ENCODE measurements around the gene RAB39B.

DNA sequence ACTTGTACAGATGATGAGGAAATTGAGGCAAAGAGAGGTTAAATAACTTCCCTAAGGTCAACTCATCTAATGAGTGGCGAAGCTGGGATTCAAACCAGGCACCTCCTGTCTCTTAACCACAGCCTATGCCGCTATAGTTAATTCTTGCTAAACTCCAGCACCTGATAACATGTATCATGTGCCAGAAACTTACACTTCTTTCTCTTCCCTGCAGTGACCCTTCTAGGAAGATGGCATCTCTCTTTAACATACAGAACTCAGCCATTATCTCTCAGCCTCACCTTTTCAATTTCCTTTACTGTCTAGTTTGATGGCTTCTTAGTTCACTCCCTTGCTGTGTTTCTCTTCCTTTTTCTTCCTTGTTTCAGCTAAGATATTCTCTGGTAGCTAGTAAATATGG, 45.5 kb downstream of the RAB39B start:
- TF ChIP-seq, protein P1, sequence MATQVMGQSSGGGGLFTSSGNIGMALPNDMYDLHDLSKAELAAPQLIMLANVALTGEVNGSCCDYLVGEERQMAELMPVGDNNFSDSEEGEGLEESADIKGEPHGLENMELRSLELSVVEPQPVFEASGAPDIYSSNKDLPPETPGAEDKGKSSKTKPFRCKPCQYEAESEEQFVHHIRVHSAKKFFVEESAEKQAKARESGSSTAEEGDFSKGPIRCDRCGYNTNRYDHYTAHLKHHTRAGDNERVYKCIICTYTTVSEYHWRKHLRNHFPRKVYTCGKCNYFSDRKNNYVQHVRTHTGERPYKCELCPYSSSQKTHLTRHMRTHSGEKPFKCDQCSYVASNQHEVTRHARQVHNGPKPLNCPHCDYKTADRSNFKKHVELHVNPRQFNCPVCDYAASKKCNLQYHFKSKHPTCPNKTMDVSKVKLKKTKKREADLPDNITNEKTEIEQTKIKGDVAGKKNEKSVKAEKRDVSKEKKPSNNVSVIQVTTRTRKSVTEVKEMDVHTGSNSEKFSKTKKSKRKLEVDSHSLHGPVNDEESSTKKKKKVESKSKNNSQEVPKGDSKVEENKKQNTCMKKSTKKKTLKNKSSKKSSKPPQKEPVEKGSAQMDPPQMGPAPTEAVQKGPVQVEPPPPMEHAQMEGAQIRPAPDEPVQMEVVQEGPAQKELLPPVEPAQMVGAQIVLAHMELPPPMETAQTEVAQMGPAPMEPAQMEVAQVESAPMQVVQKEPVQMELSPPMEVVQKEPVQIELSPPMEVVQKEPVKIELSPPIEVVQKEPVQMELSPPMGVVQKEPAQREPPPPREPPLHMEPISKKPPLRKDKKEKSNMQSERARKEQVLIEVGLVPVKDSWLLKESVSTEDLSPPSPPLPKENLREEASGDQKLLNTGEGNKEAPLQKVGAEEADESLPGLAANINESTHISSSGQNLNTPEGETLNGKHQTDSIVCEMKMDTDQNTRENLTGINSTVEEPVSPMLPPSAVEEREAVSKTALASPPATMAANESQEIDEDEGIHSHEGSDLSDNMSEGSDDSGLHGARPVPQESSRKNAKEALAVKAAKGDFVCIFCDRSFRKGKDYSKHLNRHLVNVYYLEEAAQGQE (IDR thresholded peaks at IDR 0.05; ENCODE audit: insufficient read depth in 1 of 2, low read depth in 2 of 2, low read length in 2 of 2): no peak
- no peak for TF ChIP-seq SIN3A (IDR thresholded peaks at IDR 0.05; ENCODE audit: borderline replicate concordance, insufficient read depth, low read length)
- TF ChIP-seq POLR2AphosphoS5 (IDR thresholded peaks at IDR 0.05; ENCODE audit: low read depth, low read length): no peak
- no peak for TF ChIP-seq TAF1 (IDR thresholded peaks at IDR 0.05; ENCODE audit: borderline replicate concordance, insufficient read depth, low read length)
- no peak for TF ChIP-seq FOXP2 (optimal IDR thresholded peaks at IDR 0.05; ENCODE audit: borderline replicate concordance, extremely low read depth, extremely low read length, insufficient read depth)

All from PFSK-1 (cell line).